K562 (cell line): Measurements from ENCODE around the gene TRUB2. TPM values are rescaled to one million over a fixed set of nuclear protein-coding genes. Genes with fewer than 3 reads are reported as not detected.

Source experiments
- ARID2 ChIP-seq: fragments of 450-650 bp; IDR thresholded peaks from 2 replicates; pipeline ENCODE4 v1.6.1; 2017; ENCODE audit warnings: antibody characterized with exemption, mild to moderate bottlenecking
- ATF1 ChIP-seq, 2 experiments: fragments of 450-650 bp in 1 of 2; IDR thresholded peaks; 2 replicates each; pipeline ENCODE4 v1.6.1; 2016; ENCODE audit warnings: missing compliant biosample characterization in 1 of 2, missing genetic modification characterization in 1 of 2
- BACH1 ChIP-seq: fragments of 200-800 bp; sonication (Bioruptor generic); IDR thresholded peaks from 2 replicates; pipeline ENCODE4 v1.6.1; 2016; ENCODE audit warnings: missing genetic modification characterization, missing compliant biosample characterization
- CC2D1A ChIP-seq: fragments of 450-650 bp; IDR thresholded peaks from 2 replicates; pipeline ENCODE4 v1.6.1; 2017; ENCODE audit warnings: mild to moderate bottlenecking
- ETV5 ChIP-seq: sonication (generic); formaldehyde crosslinking; IDR thresholded peaks from 2 replicates; pipeline ENCODE4 v1.4.0; 2020; ENCODE audit warnings: low read depth, mild to moderate bottlenecking, missing genetic modification reagents
- FOXK1 ChIP-seq: sonication (generic); formaldehyde crosslinking; IDR thresholded peaks from 2 replicates; pipeline ENCODE4 v1.8.0; 2022; ENCODE audit warnings: missing genetic modification reagents, mild to moderate bottlenecking, borderline replicate concordance
- MAZ ChIP-seq, 2 experiments: fragments of 450-650 bp in 1 of 2; sonication (generic) in 1 of 2; formaldehyde crosslinking; IDR thresholded peaks in 1 of 2; conservative IDR thresholded peaks in 1 of 2; 2 replicates each; pipeline versions ENCODE4 v1.4.0 to v1.5.0; 2020; ENCODE audit warnings: mild to moderate bottlenecking in 1 of 2, missing genetic modification reagents in 1 of 2
- NELFE ChIP-seq: IDR thresholded peaks from 2 replicates; pipeline ENCODE4 v1.6.1; 2011; ENCODE audit warnings: mild to moderate bottlenecking; ENCODE audit not compliant: insufficient read depth, insufficient read length
- NRF1 ChIP-seq, 2 experiments: fragments of 450-650 bp; IDR thresholded peaks in 1 of 2; conservative IDR thresholded peaks in 1 of 2; 2 replicates each; pipeline ENCODE4 v1.6.1; 2014; ENCODE audit warnings: mild to moderate bottlenecking in 2 of 2
- RBM39 ChIP-seq: fragments of 200-400 bp; formaldehyde crosslinking; optimal IDR thresholded peaks from 2 replicates; pipeline ENCODE3; 2018; ENCODE audit warnings: low read depth, low read length
- SAFB ChIP-seq: fragments of 200-400 bp; formaldehyde crosslinking; IDR thresholded peaks from 2 replicates; pipeline ENCODE4 v1.6.1; 2017; ENCODE audit warnings: low read depth, low read length, borderline replicate concordance
- TAF9B ChIP-seq: fragments of 450-650 bp; IDR thresholded peaks from 2 replicates; pipeline ENCODE4 v1.6.1; 2018; ENCODE audit warnings: mild to moderate bottlenecking; ENCODE audit not compliant: partially characterized antibody
- TBL1XR1 ChIP-seq, 2 experiments: IDR thresholded peaks; 2 replicates each; pipeline ENCODE4 v1.6.1; 2012; ENCODE audit warnings: improper control_type of control experiment in 2 of 2, low read length in 2 of 2, mild to moderate bottlenecking in 1 of 2
- TCF7L2 ChIP-seq: fragments of 150-350 bp; IDR thresholded peaks from 2 replicates; pipeline ENCODE4 v1.6.1; 2016; ENCODE audit warnings: low read depth, mild to moderate bottlenecking, low read length, moderate library complexity
- ZNF12 ChIP-seq: sonication (generic); formaldehyde crosslinking; IDR thresholded peaks from 2 replicates; pipeline ENCODE4 v1.4.0; 2020; ENCODE audit warnings: mild to moderate bottlenecking, missing genetic modification reagents
- ZNF140 ChIP-seq: fragments of 250-450 bp; sonication (Bioruptor Pico); IDR thresholded peaks from 2 replicates; pipeline ENCODE4 v1.8.0; 2021; ENCODE audit warnings: moderate library complexity, mild to moderate bottlenecking, inconsistent platforms
- ZNF197 ChIP-seq: fragments of 200-800 bp; sonication (Bioruptor generic); IDR thresholded peaks from 2 replicates; pipeline ENCODE4 v1.6.1; 2016; ENCODE audit warnings: low read depth, missing genetic modification characterization, missing compliant biosample characterization
- ZNF316 ChIP-seq: fragments of 450-650 bp; IDR thresholded peaks from 2 replicates; pipeline ENCODE4 v1.6.1; 2016
- ZNF444 ChIP-seq: fragments of 250-450 bp; sonication (Bioruptor Pico); IDR thresholded peaks from 2 replicates; pipeline ENCODE4 v1.4.0; 2020; ENCODE audit warnings: mild to moderate bottlenecking, moderate library complexity
- polyA plus RNA-seq, 8 experiments: library from polyadenylated mRNA; depleted of rRNA in 4 of 8; stranded (reverse) in 5 of 8; unstranded in 3 of 8; fragments of >200 nt; fragmentation: Nextera tagmentation in 2 of 8; fragmentation: Illumina TruSeq in 1 of 8; extraction: Ambion mirVana in 2 of 8; extraction: Trizol in 1 of 8; gene quantifications; 2 replicates each; pipeline versions ENCODE4 v1.2.1 to v1.2.3, GENCODE V29; 2011 to 2014; ENCODE audit warnings: inconsistent platforms in 1 of 8, missing spikeins in 1 of 8
- total RNA-seq, 7 experiments: library from RNA; depleted of rRNA in 6 of 7; stranded (reverse); fragments of >200 nt in 6 of 7; fragmentation: Illumina TruSeq in 2 of 7; extraction: Trizol in 2 of 7; gene quantifications; 2 replicates each; pipeline versions ENCODE4 v1.2.1 to v1.2.3, GENCODE V29; 2011 to 2021; ENCODE audit warnings: low replicate concordance in 1 of 7
- TF ChIP-seq, protein P1 (sequence below): fragments of 450-650 bp; conservative IDR thresholded peaks from 2 replicates; pipeline ENCODE4 v1.6.1; 2016; ENCODE audit warnings: missing genetic modification characterization, low read depth, mild to moderate bottlenecking, missing compliant biosample characterization, moderate library complexity
- TF ChIP-seq, protein P2 (sequence below), 2 experiments: fragments of 450-650 bp in 1 of 2; IDR thresholded peaks; 2 replicates each; pipeline ENCODE4 v1.6.1; 2011 to 2017; ENCODE audit warnings: low read depth in 2 of 2, antibody characterized with exemption in 1 of 2, borderline replicate concordance in 1 of 2, low read length in 1 of 2, mild to moderate bottlenecking in 1 of 2, mixed read lengths in 1 of 2; ENCODE audit not compliant: control insufficient read depth in 1 of 2
- TF ChIP-seq, protein P3 (sequence below): fragments of 450-650 bp; formaldehyde crosslinking; conservative IDR thresholded peaks from 2 replicates; pipeline ENCODE4 v1.4.0; 2022; ENCODE audit warnings: mild to moderate bottlenecking, missing genetic modification characterization

Gene TRUB2
- total and polyA plus RNA-seq, 9 of the 15 experiments (the other 6 are each of a cell fraction or from before 2014, with no cell fraction given) = 9.3 to 110 (median 63.0) TPM

DNA sequence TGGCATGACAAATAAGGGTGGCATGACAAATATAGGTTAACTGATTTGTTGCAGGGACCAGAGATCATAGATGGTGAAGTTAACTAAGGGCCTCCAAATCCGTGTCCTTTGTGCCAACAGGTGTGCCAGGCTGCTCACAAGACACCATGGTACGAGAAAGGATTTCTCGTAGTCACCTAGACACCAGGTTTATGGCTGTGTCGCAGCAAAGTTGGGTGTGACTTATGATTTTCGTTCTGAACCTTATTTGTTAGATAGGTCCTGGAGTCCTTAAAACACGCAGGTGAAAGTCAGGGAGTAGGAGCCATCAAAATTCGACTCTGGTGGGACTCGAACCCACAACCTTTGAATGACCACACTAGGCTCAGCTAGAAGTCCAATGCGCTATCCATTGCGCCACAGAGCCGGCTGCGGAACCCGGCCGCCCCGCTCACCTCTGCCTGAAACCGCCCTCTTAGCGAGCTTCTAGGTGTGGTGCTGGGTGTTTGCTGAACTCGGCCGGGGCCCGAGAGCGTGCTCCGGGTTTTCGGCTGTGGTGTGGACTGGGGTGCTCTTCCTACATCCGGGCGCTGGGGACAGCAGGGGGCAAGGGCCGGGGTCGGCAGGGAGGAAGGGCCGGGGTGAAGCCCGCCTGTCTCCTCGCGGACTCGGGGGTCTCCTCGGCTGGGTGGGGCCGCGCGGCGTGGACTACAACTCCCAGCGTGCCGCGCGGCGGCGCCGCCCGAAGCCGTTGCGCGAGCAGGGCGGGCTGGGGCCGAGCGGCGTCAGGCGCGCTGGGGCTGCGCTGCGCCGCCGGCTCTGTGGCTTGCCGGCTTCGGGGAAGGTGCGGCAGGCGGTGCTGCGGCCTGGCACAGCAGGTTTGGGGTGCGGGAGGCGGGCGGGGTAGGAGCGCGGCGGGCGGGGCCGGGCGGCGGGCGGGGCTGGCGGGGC, 17.8 kb upstream of the TRUB2 start, which contains the start of gene SLC27A4 (continued):
- no peak for TF ChIP-seq ZNF197 (CRISPR knock-in tag)
- TF ChIP-seq ZNF12 (CRISPR knock-in tag) = no peak
- no peak for TF ChIP-seq TAF9B
- TF ChIP-seq, protein P1, sequence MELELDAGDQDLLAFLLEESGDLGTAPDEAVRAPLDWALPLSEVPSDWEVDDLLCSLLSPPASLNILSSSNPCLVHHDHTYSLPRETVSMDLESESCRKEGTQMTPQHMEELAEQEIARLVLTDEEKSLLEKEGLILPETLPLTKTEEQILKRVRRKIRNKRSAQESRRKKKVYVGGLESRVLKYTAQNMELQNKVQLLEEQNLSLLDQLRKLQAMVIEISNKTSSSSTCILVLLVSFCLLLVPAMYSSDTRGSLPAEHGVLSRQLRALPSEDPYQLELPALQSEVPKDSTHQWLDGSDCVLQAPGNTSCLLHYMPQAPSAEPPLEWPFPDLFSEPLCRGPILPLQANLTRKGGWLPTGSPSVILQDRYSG (tag) = no peak; the same call in 1 of the 2 replicates
- TF ChIP-seq ETV5 (CRISPR knock-in tag) = peak; percentile 35; the same call in 1 of the 2 replicates
- TF ChIP-seq RBM39 = peak; percentile 79
- TF ChIP-seq ARID2 = no peak
- peak in 1 of 2 experiments; percentile 90; a peak in 2 of 4 replicates for TF ChIP-seq TBL1XR1 (IDR thresholded peaks at IDR 0.05; ENCODE audit: low read length in 2 of 2)
- TF ChIP-seq NRF1 (conservative IDR thresholded peaks at IDR 0.05 in 1 of 2, IDR thresholded peaks at IDR 0.05 in 1 of 2) = peak; percentile 87 to 90
- peak; percentile 71; the same call in 1 of the 2 replicates for TF ChIP-seq FOXK1 (CRISPR knock-in tag)
- TF ChIP-seq ZNF444 = peak; percentile 47; the same call in 1 of the 2 replicates
- 0 out of 2 replicates have a peak, but pooled peaks have one; percentile 20 for TF ChIP-seq TCF7L2
- peak; percentile 77 to 99 for TF ChIP-seq MAZ (CRISPR knock-in tag; conservative IDR thresholded peaks at IDR 0.05 in 1 of 2, IDR thresholded peaks at IDR 0.05 in 1 of 2)
- TF ChIP-seq BACH1 (tag) = no peak
- no peak for TF ChIP-seq NELFE
- TF ChIP-seq, protein P2, sequence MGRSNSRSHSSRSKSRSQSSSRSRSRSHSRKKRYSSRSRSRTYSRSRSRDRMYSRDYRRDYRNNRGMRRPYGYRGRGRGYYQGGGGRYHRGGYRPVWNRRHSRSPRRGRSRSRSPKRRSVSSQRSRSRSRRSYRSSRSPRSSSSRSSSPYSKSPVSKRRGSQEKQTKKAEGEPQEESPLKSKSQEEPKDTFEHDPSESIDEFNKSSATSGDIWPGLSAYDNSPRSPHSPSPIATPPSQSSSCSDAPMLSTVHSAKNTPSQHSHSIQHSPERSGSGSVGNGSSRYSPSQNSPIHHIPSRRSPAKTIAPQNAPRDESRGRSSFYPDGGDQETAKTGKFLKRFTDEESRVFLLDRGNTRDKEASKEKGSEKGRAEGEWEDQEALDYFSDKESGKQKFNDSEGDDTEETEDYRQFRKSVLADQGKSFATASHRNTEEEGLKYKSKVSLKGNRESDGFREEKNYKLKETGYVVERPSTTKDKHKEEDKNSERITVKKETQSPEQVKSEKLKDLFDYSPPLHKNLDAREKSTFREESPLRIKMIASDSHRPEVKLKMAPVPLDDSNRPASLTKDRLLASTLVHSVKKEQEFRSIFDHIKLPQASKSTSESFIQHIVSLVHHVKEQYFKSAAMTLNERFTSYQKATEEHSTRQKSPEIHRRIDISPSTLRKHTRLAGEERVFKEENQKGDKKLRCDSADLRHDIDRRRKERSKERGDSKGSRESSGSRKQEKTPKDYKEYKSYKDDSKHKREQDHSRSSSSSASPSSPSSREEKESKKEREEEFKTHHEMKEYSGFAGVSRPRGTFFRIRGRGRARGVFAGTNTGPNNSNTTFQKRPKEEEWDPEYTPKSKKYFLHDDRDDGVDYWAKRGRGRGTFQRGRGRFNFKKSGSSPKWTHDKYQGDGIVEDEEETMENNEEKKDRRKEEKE (IDR thresholded peaks at IDR 0.05; ENCODE audit: borderline replicate concordance in 1 of 2, control insufficient read depth in 1 of 2, low read depth in 2 of 2, low read length in 1 of 2) = no peak; a peak in 1 of 4 replicates
- TF ChIP-seq ZNF140 (CRISPR knock-in tag) = no peak
- TF ChIP-seq ATF1 (CRISPR knock-in tag; IDR thresholded peaks at IDR 0.05) = no peak
- peak; percentile 94 for TF ChIP-seq ATF1 (tag; IDR thresholded peaks at IDR 0.05)
- TF ChIP-seq, protein P3, sequence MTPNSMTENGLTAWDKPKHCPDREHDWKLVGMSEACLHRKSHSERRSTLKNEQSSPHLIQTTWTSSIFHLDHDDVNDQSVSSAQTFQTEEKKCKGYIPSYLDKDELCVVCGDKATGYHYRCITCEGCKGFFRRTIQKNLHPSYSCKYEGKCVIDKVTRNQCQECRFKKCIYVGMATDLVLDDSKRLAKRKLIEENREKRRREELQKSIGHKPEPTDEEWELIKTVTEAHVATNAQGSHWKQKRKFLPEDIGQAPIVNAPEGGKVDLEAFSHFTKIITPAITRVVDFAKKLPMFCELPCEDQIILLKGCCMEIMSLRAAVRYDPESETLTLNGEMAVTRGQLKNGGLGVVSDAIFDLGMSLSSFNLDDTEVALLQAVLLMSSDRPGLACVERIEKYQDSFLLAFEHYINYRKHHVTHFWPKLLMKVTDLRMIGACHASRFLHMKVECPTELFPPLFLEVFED = 0 out of 2 replicates have a peak, but pooled peaks have one; percentile 2
- TF ChIP-seq CC2D1A = peak; percentile 66; the same call in 1 of the 2 replicates
- TF ChIP-seq SAFB = peak; percentile 81
- no peak for TF ChIP-seq ZNF316
